Endothelial cell of umbilical vein (primary cell): ENCODE data around the gene PLXDC2. TPM values are rescaled to one million over a fixed set of nuclear protein-coding genes. Genes with fewer than 3 reads are reported as not detected.

ENCODE experiments used
- BruUV-seq: library from RNA; stranded (reverse); fragments of 400-500 nt; replicated peaks from 2 replicates; lab custom pipeline; 2021; lab: Mats Ljungman, UMichigan
- CTCF ChIA-PET: fragments of 300-600, 350-600 bp; sonication (Branson Sonifier 250); formaldehyde crosslinking; loops from one replicate; lab custom pipeline; 2021; ENCODE audit warnings: antibody characterized with exemption, inconsistent platforms; lab: Charles Lee
- POLR2A ChIA-PET: fragments of 300-600, 350-600 bp; sonication (Branson Sonifier 250); formaldehyde crosslinking; loops from one replicate; lab custom pipeline; 2021; ENCODE audit warnings: antibody characterized with exemption, inconsistent platforms; lab: Charles Lee
- DNase-seq: peaks from one replicate; pipeline ENCODE4 v3.0.0-alpha.2; 2011; ENCODE audit warnings: low read depth, low spot score
- FAIRE-seq: peaks from 2 replicates; lab custom pipeline; 2011; peaks lifted over from hg19 to GRCh38; lab: Jason Lieb, UNC
- H2AFZ ChIP-seq: 2 replicates; pipeline ENCODE4 v1.6.0; 2012; ENCODE audit warnings: low read depth, low read length, control low read depth, inconsistent platforms
- H3K27ac ChIP-seq: 2 replicates; pipeline ENCODE4 v1.5.1; 2011; ENCODE audit warnings: low read depth, mild to moderate bottlenecking, control low read depth, low read length, moderate library complexity; ENCODE audit not compliant: insufficient read depth
- H3K27me3 ChIP-seq, 2 experiments: 2 replicates each; pipeline versions ENCODE4 v1.6.0 to v1.6.1; 2011; ENCODE audit warnings: low read length in 2 of 2, mixed read lengths in 1 of 2; ENCODE audit not compliant: control insufficient read depth in 2 of 2, insufficient read depth in 2 of 2
- H3K36me3 ChIP-seq, 2 experiments: 2 replicates in 1 of 2; 3 replicates in 1 of 2; pipeline ENCODE4 v1.5.1; 2011; ENCODE audit warnings: low read length in 2 of 2, mild to moderate bottlenecking in 1 of 2, moderate library complexity in 1 of 2; ENCODE audit not compliant: control insufficient read depth in 2 of 2, insufficient read depth in 2 of 2; ENCODE audit errors: extremely low read depth in 1 of 2
- H3K4me1 ChIP-seq: 3 replicates; pipeline ENCODE4 v1.5.1; 2011; ENCODE audit warnings: mild to moderate bottlenecking, low read length; ENCODE audit not compliant: control insufficient read depth, insufficient read depth; ENCODE audit errors: extremely low read depth
- H3K4me2 ChIP-seq: 2 replicates; pipeline ENCODE4 v1.6.1; 2011; ENCODE audit warnings: low read length, control low read depth, mixed read lengths; ENCODE audit not compliant: insufficient read depth
- H3K4me3 ChIP-seq, 3 experiments: fragments of 200-600 bp in 1 of 3; sonication (generic), shearing (Covaris generic) in 1 of 3; replicated peaks in 1 of 3; 2 replicates each; pipeline ENCODE4 v1.5.1; 2011 to 2016; ENCODE audit warnings: control low read depth in 3 of 3, low read length in 3 of 3, mild to moderate bottlenecking in 2 of 3, inconsistent platforms in 1 of 3, low read depth in 1 of 3, moderate library complexity in 1 of 3; ENCODE audit not compliant: insufficient read depth in 1 of 3
- H3K79me2 ChIP-seq: 2 replicates; pipeline ENCODE4 v1.6.0; 2012; ENCODE audit warnings: low read length, inconsistent platforms; ENCODE audit not compliant: control insufficient read depth, insufficient read depth
- H3K9ac ChIP-seq: replicated peaks from 2 replicates; pipeline ENCODE3; 2011; ENCODE audit warnings: low read length, control low read depth; ENCODE audit not compliant: insufficient read depth; ENCODE audit errors: extremely low read depth
- H3K9me1 ChIP-seq: replicated peaks from 3 replicates; pipeline ENCODE4 v1.6.0; 2011; ENCODE audit warnings: mild to moderate bottlenecking, low read length; ENCODE audit not compliant: control insufficient read depth, insufficient read depth; ENCODE audit errors: extremely low read depth
- H3K9me3 ChIP-seq: replicated peaks from 2 replicates; pipeline ENCODE4 v1.5.1; 2012; ENCODE audit warnings: low read length, inconsistent platforms; ENCODE audit not compliant: control insufficient read depth, insufficient read depth
- H4K20me1 ChIP-seq: replicated peaks from 2 replicates; pipeline ENCODE3; 2011; ENCODE audit warnings: mild to moderate bottlenecking, low read length; ENCODE audit not compliant: control insufficient read depth, insufficient read depth; ENCODE audit errors: extremely low read depth
- FOS ChIP-seq: IDR thresholded peaks from 2 replicates; pipeline ENCODE4 v1.6.1; 2011; ENCODE audit warnings: mild to moderate bottlenecking, low read length, moderate library complexity, borderline replicate concordance; ENCODE audit not compliant: insufficient read depth
- GATA2 ChIP-seq: IDR thresholded peaks from 2 replicates; pipeline ENCODE4 v1.7.0; 2011; ENCODE audit warnings: low read depth, mild to moderate bottlenecking, moderate library complexity, mixed read lengths, low read length; ENCODE audit not compliant: insufficient read length, insufficient read depth
- JUN ChIP-seq: IDR thresholded peaks from 2 replicates; pipeline ENCODE4 v1.6.1; 2011; ENCODE audit warnings: borderline replicate concordance, low read depth; ENCODE audit not compliant: insufficient read length, insufficient read depth
- MYC ChIP-seq: IDR thresholded peaks from one replicate; pipeline ENCODE4 v1.6.1; 2011; ENCODE audit warnings: mild to moderate bottlenecking, low read depth, low read length
- POLR2A ChIP-seq: IDR thresholded peaks from 2 replicates; pipeline ENCODE4 v1.6.1; 2012; ENCODE audit warnings: low read depth, mild to moderate bottlenecking, control low read depth, low read length
- POLR2AphosphoS5 ChIP-seq: IDR thresholded peaks from 2 replicates; pipeline ENCODE4 v1.6.1; 2012; ENCODE audit warnings: low read depth, mild to moderate bottlenecking, control low read depth, low read length, moderate library complexity; ENCODE audit not compliant: insufficient read depth
- dilution Hi-C: fragments of 300-500 bp; cut with MboI; formaldehyde crosslinking; loops from one replicate; pipeline ENCODE4 v1.15.0; 2019; ENCODE audit warnings: low sequenced_read_pairs; ENCODE audit not compliant: extremely low pct_ligation_motif_present
- intact Hi-C: fragments of 100-400 bp; cut with micrococcal nuclease; formaldehyde crosslinking; loops from one replicate; pipeline ENCODE4 v1.10.0; 2022
- polyA plus RNA-seq, 4 experiments: library from polyadenylated mRNA; depleted of rRNA in 3 of 4; stranded (reverse) in 3 of 4; unstranded in 1 of 4; fragments of >200 nt; gene quantifications; 2 replicates each; pipeline versions ENCODE4 v1.2.1 to v1.2.3, GENCODE V29; 2011 to 2012; ENCODE audit warnings: missing spikeins in 1 of 4
- total RNA-seq: library from RNA; stranded (reverse); gene quantifications from 2 replicates; pipeline ENCODE4 v1.2.3, GENCODE V29; 2021
- TF ChIP-seq, protein P1 (sequence below): IDR thresholded peaks from 2 replicates; pipeline ENCODE4 v1.6.1; 2011; ENCODE audit not compliant: insufficient read depth, insufficient read length

Gene PLXDC2
- total and polyA plus RNA-seq, 2 donors (not counting 3 experiments of a cell fraction or from before 2014, with no cell fraction given): 0.32 to 1.2 TPM

GRCh38 chr10:19930936-19931893 lies 115.0 kb downstream of the PLXDC2 start:
- no peak for TF ChIP-seq POLR2A
- TF ChIP-seq, protein P1, sequence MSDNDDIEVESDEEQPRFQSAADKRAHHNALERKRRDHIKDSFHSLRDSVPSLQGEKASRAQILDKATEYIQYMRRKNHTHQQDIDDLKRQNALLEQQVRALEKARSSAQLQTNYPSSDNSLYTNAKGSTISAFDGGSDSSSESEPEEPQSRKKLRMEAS: no peak
- no peak for TF ChIP-seq MYC
- no peak for TF ChIP-seq POLR2AphosphoS5
- no peak for TF ChIP-seq GATA2
- TF ChIP-seq JUN: peak; percentile 65
- peak; percentile 16 for TF ChIP-seq FOS
- CTCF ChIA-PET: no interaction called here
- Histone ChIP-seq H3K27ac (peak overlapping the region; percentile 9), H3K79me2 (no peaks in the 10 kb centered on the region), H3K9me1 (no peaks in the 10 kb centered on the region), H3K9me3 (no peaks in the 10 kb centered on the region), H3K27me3 (no peaks in the 10 kb centered on the region), H3K4me2 (peak overlapping the region; percentile 35), H2AFZ (no peak overlapping the region), H3K4me1 (peaks cover 27% of the 10 kb centered on the region), H3K36me3 (no peaks in the 10 kb centered on the region), H3K9ac (no peak overlapping the region), H3K4me3 (no peak overlapping the region), H4K20me1 (no peaks in the 10 kb centered on the region)
- POLR2A ChIA-PET: no interaction called here
- dilution Hi-C loops: no loop called here
- intact Hi-C loops: loop anchor here (1.0 to 5.0 kb wide), 2 partner anchors 9 to 114 kb away; partner anchors contain the start of gene PLXDC2
- DNase-seq: peak; percentile 82
- BruUV-seq: no TSS peak
- peak; percentile 67 for FAIRE-seq
